Fibroblast of gingiva (primary cell): ENCODE results near the gene IGFBP7.
A peak's percentile ranks its signal among the peaks of the same experiment; 100 is the strongest.

ENCODE experiments used
- DNase-seq: peaks from one replicate; pipeline ENCODE4 v3.0.0-alpha.2; 2011; ENCODE audit warnings: low read depth

The IGFBP7 gene

DNA sequence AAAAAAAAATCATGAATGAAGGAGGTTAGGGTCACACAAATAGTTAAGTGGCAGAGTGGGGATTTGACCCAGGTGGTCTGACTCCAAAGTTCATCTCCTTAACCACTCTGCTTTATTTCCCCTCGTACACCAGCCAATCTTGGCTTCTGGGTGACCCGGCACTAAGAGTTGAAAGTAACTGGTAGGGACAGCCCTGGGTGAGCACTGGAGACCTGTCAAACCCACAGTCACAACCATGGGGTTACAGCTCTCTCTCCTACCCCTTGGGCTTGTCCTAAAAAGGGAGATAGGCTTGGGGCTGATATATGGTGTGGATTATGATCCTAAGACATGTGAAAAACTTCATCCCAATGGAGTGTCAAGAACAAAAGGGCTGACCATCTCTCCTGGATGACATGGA is 12.5 kb downstream of the IGFBP7 start:
- DNase-seq = no peak

GRCh38 chr4:57095956-57096355 is 14.2 kb downstream of the IGFBP7 start:
- no peak for DNase-seq

GRCh38 chr4:57095245-57095644 is 14.9 kb downstream of the IGFBP7 start:
- no peak for DNase-seq

- DNase-seq = peak; percentile 25
Measured at GRCh38 chr4:57094832-57095223, 15.4 kb downstream of the IGFBP7 start.

DNA sequence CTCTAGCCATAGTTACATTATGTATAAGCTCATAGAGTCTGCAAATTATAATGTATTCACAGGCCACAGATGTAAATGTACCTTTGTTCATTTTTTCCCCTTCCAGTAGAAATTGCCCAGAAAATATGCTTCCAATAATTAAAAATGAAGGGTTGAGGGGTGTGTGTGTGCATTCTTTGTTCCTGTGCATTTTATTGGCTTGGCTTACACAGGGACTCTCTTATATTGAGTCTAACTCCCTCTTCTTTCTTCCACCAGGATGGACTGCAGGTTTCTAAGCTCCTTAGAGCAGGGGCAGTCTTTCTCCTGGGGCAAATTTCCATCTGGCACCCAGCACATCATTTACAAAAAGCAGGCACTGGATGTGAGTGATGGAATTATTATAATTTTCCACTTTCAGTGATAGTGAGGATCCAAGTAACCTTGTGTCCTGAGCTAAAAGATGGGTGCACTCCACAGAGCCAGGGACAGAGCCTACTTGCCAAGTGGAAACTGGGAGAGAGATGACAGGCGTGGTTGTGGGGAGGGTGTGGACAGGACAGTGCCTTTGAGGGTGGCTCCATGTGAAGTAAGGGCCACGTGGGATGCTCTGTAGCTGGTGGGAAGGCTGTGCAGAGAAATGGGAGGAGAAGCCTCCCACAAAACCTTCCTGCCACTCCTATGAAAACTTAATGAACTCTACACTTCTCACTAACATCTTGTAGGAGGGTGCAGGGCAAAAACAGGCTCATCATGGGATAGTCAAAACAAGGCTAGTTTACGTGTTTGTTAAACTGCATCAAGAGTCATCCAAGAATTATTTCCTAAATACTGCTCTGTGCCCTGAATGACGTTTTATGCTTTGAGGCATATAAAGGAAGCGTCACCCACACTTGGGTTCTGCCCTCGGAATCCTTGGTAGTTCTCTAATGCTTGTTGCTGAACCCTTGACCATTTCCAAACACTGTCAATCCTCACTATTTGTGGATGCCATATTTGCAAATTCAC is 16.0 kb downstream of the IGFBP7 start:
- no peak for DNase-seq

DNA sequence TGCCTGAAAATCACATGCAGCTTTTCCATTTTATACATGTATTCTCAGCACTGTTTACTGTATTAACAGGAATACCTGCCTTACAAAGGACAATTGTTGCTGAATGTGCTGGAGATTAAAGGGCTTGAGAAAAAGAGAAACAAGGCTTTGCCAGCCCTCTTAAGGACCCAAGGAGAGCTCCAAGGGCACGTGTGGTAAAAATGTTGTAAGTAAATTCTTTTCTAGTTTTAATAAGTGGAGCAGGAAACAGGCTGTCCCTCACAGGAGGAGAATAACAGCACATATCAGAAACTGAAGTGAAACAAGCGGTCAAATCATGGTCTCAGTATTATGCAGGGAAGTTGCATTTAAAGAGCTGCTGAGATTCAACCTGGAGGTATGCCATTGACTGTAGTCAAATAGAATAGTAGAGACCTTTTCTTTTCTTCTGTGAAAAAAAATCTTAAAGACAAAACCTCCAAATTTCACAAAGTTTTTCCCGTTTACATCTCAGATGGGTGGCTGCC is 18.5 kb downstream of the IGFBP7 start:
- DNase-seq = no peak

DNA sequence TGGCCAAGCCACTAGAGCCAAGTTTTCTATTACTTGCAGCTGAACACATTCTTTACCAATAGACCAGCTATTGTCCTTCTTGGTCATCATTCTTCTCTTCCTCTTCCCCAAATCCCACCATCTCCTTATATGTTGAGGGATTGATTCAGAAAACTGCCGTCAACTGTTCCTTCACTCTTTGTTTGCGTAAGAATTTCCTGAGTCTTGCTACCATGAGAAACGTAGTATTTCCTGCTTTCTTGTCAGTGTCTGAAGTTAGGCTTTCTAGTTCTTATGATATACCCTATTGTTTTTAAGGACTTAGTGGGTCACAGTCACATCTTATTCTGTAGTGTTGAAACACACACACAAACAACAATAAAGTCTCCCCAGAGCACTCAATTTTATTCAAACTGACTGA is 20.1 kb downstream of the IGFBP7 start:
- DNase-seq = no peak

GRCh38 chr4:57089549-57089948 is 20.6 kb downstream of the IGFBP7 start:
- DNase-seq = no peak

GRCh38 chr4:57086031-57086723 is 24.0 kb downstream of the IGFBP7 start:
- DNase-seq = no peak

- DNase-seq = no peak
Measured at GRCh38 chr4:57085278-57085677, 24.9 kb downstream of the IGFBP7 start.

GRCh38 chr4:57084360-57084759 is 25.8 kb downstream of the IGFBP7 start:
- no peak for DNase-seq

- peak; percentile 58 for DNase-seq
Measured at GRCh38 chr4:57083090-57083489, 27.1 kb downstream of the IGFBP7 start.

GRCh38 chr4:57081651-57082621 is 28.2 kb downstream of the IGFBP7 start:
- DNase-seq = no peak

- DNase-seq = peak; percentile 85
Measured at GRCh38 chr4:57080781-57081650, 29.2 kb downstream of the IGFBP7 start.

DNA sequence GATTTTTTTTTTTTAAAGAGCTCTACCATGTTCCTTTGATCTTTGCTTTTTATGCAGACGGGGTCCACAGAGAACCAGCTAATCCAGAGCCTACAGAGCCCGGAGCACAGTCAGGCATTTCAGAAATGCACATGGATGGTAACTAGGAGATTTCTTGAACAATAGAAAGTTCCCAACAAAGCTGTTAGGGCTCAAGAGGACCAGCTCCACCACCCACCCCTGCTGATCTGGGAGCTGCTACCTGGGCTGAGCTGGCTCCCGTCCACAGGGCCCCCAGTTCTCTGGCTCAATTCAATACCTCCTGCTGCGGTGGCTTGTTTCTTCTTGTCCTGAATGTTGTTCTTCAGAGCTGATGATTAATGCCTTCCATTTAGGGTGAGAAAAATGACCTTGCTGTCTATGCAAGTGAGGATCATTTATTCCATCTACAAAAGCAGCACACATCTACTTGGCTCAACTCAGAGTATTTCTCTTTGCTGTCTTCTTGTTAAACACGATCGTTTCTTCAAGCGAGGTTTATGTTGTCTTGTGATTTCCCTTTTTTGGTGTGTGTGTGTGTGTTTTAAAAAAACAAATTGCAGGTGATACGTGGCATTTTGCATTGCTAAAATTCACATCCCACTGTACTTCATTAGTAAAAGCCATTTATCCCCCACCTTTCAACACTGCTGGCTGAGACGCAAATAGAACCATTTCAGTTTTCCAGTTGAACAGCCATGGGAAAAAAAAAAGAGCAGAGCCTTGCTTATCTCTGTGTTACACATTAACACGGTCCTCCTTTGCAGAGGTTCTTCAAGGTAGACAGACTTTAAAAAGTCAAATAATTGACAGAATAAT is 31.3 kb downstream of the IGFBP7 start:
- DNase-seq = no peak

DNA sequence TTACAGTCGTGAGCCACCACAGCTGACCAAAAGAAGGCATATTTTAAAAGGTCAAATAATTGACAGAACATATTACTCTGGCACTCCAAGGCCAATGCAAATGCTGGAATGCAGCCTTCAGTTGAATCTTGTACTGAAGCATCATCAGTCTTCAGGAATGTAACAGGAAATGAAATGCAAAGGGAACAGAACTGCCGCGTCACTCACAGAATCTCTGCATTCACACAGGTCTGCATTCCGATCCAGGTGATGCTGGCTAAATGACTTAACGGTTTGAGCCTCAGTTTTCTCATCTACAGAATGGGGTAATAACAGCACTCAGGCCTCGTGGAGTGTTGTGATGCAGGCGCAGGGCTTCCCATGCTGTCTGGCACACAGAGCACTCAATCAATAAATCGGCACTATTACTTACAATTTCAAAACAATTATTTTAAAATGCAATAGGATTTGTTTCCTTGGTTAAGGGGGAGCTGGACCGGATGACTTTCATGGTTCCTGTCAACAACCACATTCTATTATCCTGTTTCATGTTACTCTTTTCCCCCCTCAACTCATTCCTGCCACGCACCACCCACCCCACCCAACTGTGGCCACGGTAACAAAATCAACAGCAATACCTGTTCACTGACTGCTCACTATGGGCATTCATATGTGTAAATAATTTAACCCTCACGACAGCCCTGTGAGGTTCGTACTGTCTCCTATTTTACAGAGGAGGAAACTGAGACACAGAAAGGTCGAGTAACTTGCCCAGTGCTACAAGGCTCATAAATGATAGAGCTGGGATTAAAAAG is 32.4 kb downstream of the IGFBP7 start:
- DNase-seq = peak; percentile 54

DNA sequence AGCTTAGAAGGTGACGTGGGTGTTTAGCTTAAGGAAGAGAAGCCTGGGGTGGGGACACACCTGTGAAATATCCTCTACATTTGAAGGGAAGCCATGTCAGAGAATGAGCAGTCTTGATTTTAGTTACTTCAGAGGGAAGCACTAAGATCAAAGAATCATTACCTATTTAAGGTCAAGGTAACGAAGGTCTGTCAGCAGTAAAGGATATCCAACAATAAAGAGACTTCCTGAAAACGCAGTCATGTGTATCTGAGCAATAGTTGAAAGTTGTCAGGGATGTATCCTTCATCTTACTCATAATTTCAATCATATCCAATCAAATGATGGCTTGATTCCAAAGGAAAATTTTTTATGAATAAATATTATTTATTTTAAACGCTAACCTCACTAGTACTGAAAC is 33.5 kb downstream of the IGFBP7 start:
- DNase-seq = no peak

GRCh38 chr4:57075367-57075766 is 34.8 kb downstream of the IGFBP7 start:
- no peak for DNase-seq

DNA sequence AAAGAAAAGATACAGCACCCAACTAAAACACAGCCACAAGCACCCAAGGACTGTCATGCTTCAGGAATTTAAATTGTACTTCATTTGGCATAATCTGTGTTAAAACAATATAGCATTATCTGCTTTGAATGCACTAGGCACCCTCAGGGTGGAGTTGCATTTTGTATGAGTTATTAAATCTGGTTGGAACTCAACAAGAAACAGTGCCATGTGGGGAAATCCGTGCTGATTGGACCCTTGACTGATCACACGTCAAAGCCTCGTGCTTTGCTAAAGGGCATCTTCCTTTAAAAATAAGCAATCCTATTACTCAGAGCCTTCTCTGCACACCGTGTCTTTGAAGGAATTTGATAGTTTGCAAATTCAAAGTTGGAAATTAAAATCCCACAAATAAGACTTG is 35.4 kb downstream of the IGFBP7 start:
- peak; percentile 85 for DNase-seq
